OCI-LY7 (cell line): ENCODE measurements around the gene MARCHF9.

Experiments used
- CTCF ChIP-seq: fragments of 200-600 bp; sonication (generic); conservative IDR thresholded peaks from 2 replicates; pipeline ENCODE4 v1.5.1; 2014; ENCODE audit warnings: mild to moderate bottlenecking, antibody characterized with exemption, low read length, moderate library complexity, mixed read lengths
- EZH2phosphoT487 ChIP-seq: fragments of 200-600 bp; sonication (generic); IDR thresholded peaks from 2 replicates; pipeline ENCODE4 v1.6.1; 2018; ENCODE audit warnings: low read depth, borderline replicate concordance, mild to moderate bottlenecking, mixed run types, antibody characterized with exemption, low read length, moderate library complexity, mixed read lengths

- TF ChIP-seq CTCF (no peak), EZH2phosphoT487 (no peak)
Measured at GRCh38 chr12:57739387-57739786, 15.5 kb upstream of the MARCHF9 start.
